HG02884 (cell line): ENCODE data around the gene GPR55.

Experiments used
- ATAC-seq: cut with Tn5 transposase; IDR thresholded peaks from one replicate; pipeline ENCODE4 v1.9.1; 2021; ENCODE audit warnings: mild to moderate bottlenecking, moderate library complexity; ENCODE audit not compliant: unreplicated experiment

The GPR55 gene

GRCh38 chr2:230919681-230920080 lies 5.4 kb downstream of the GPR55 start:
- ATAC-seq, result no peak

- ATAC-seq, result no peak
Observed at GRCh38 chr2:230919240-230919639, 5.8 kb downstream of the GPR55 start.

GRCh38 chr2:230916218-230916617 lies 8.8 kb downstream of the GPR55 start:
- ATAC-seq, result no peak

GRCh38 chr2:230915319-230915718 lies 9.7 kb downstream of the GPR55 start:
- no peak for ATAC-seq

GRCh38 chr2:230914886-230915285 lies 10.2 kb downstream of the GPR55 start:
- ATAC-seq, result no peak

GRCh38 chr2:230913406-230914143 lies 11.5 kb downstream of the GPR55 start:
- ATAC-seq, result no peak

- ATAC-seq, result no peak
Observed at GRCh38 chr2:230912724-230913123, 12.3 kb downstream of the GPR55 start.

GRCh38 chr2:230912046-230912445 lies 13.0 kb downstream of the GPR55 start:
- ATAC-seq, result no peak

GRCh38 chr2:230910546-230911177 lies 14.4 kb downstream of the GPR55 start:
- ATAC-seq, result no peak

GRCh38 chr2:230909841-230910545 lies 15.0 kb downstream of the GPR55 start:
- ATAC-seq, result no peak

- no peak for ATAC-seq
Observed at GRCh38 chr2:230908595-230909191, 16.3 kb downstream of the GPR55 start.

GRCh38 chr2:230908092-230908594 lies 16.9 kb downstream of the GPR55 start:
- ATAC-seq, result no peak

- ATAC-seq, result no peak
Observed at GRCh38 chr2:230907361-230908091, 17.5 kb downstream of the GPR55 start.

- ATAC-seq, result no peak
Observed at GRCh38 chr2:230906471-230907230, 18.4 kb downstream of the GPR55 start.

GRCh38 chr2:230905448-230906421 lies 19.3 kb downstream of the GPR55 start:
- ATAC-seq, result no peak

- no peak for ATAC-seq
Observed at GRCh38 chr2:230904856-230905447, 20.1 kb downstream of the GPR55 start.

GRCh38 chr2:230903231-230904150 lies 21.6 kb downstream of the GPR55 start:
- ATAC-seq, result no peak
